Testis (tissue), 3 donors: ENCODE data around the gene STARD9. TPM values are rescaled to one million over a fixed set of nuclear protein-coding genes. Genes with fewer than 3 reads are reported as not detected.

Source experiments
- DNase-seq: peaks from one replicate; pipeline ENCODE4 v3.0.0-alpha.2; 2019
- H3K27ac ChIP-seq, 2 donors: fragments of 200-600 bp; sonication (generic); one replicate each; pipeline ENCODE4 v1.5.1; 2019
- H3K27me3 ChIP-seq: fragments of 200-600 bp; sonication (generic); one replicate; pipeline ENCODE4 v1.5.1; 2019
- H3K36me3 ChIP-seq: fragments of 200-600 bp; sonication (generic); one replicate; pipeline ENCODE4 v1.5.1; 2017; ENCODE audit warnings: low read depth; ENCODE audit errors: missing control alignments
- H3K4me1 ChIP-seq: fragments of 200-600 bp; sonication (generic); one replicate; pipeline ENCODE4 v1.5.1; 2019
- H3K4me3 ChIP-seq, 2 donors: fragments of 200-600 bp; sonication (generic); one replicate each; pipeline ENCODE4 v1.5.1; 2017 to 2019
- H3K9me3 ChIP-seq: fragments of 200-600 bp; sonication (generic); one replicate; pipeline ENCODE4 v1.5.1; 2017
- POLR2A ChIP-seq: fragments of 450-650 bp; IDR thresholded peaks from one replicate; pipeline ENCODE4 v1.6.1; 2017; ENCODE audit warnings: antibody characterized with exemption, mild to moderate bottlenecking, moderate library complexity
- WGBS, 2 donors: methylation state at CpG; one replicate each; pipeline ENCODE4 v1.1.5; 2018; 5-methylcytosine and 5-hydroxymethylcytosine counted together
- intact Hi-C: fragments of 100-400 bp; cut with DNase I; formaldehyde crosslinking; loops from one replicate; pipeline ENCODE4 v1.15.1; 2023; ENCODE audit warnings: low total_unique reads
- polyA plus RNA-seq: library from polyadenylated mRNA; stranded (reverse); fragments of 350-450 nt; fragmentation: Illumina TruSeq; extraction: RNeasy Lipid Tissue Mini Kit (QIAGEN cat#74804); gene quantifications from one replicate; pipeline ENCODE4 v1.2.3, GENCODE V29; 2014; ENCODE audit warnings: low read depth, low replicate concordance; ENCODE audit not compliant: insufficient read depth
- total RNA-seq, 2 donors: library from RNA; depleted of rRNA; stranded (reverse); fragments of >200 nt; gene quantifications; one replicate each; pipeline ENCODE4 v1.2.3, GENCODE V29; 2016
- TF ChIP-seq, protein P1 (sequence below), 3 experiments: fragments of 450-650 bp in 2 of 3; fragments of 200-600 bp in 1 of 3; sonication (generic) in 1 of 3; IDR thresholded peaks; one replicate each; pipeline ENCODE4 v1.5.1; 2016 to 2019; ENCODE audit warnings: antibody characterized with exemption in 3 of 3, mild to moderate bottlenecking in 2 of 3, moderate library complexity in 1 of 3

The STARD9 gene
- total and polyA plus RNA-seq, 3 donors from 2014 or later = 41.1 to 137 (median 132) TPM

DNA sequence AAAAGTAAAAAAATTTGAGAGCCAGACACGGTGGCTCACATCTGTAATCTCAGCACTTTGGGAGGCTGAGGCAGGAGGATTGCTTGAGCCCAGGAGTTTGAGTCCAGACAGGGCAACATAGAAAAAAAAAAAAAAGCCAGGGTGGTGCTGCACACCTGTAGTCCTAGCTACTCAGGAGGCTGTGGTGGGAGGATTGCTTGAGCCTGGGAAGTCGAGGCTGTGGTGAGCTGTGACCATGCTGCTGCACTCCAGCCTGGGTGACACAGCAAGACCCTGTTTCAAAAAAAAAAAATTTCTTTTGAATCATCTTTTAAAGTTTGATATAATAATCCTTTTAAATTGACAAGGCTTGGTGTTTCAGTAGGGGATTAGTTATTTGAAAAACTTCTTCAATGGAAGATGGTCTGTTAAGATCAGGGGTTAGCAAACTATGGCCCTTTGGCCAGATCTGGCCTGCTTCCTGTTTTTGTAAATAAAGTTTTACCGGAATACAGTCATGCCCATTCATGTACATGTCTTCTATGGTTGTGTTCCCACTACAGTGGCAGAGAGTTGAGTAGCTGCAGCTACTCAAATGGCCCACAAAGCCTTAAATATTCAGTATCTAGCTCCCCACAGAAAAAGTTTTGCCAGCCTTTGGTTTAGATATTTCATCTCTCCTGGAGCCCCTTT lies 132.6 kb downstream of the STARD9 start:
- H3K9me3 ChIP-seq = no peaks in the 10 kb centered on the region
- no peak for TF ChIP-seq POLR2A
- no peaks in the 10 kb centered on the region for H3K27me3 ChIP-seq
- no peak for DNase-seq
- H3K36me3 ChIP-seq = no peaks in the 10 kb centered on the region
- H3K4me1 ChIP-seq = no peaks in the 10 kb centered on the region
- no peak overlapping the region for H3K27ac ChIP-seq
- 89 to 93% methylated on average over 3 of the region's 3 CpGs for WGBS, 2 donors
- intact Hi-C loops = no loop called here
- no peak overlapping the region for H3K4me3 ChIP-seq

DNA sequence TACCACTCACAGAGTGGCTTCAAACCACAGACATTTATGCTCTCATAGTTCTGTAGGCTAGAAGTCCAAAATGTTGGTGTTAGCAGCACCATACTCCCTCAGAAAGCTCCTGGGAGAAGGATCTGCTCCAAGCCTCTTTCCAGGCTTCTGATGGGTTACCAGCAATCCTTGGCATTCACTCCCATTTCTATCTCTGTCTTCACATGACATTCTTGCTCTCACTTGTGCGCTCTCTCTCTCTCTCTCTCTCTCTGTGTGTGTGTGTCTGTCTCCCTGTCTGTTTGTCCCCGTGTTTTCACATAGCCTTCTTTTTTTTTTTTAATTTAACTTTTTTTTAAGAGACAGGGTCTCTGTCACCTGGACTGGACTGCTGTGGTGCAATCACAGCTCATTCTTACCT lies 135.3 kb downstream of the STARD9 start:
- H3K27me3 ChIP-seq = no peaks in the 10 kb centered on the region
- H3K9me3 ChIP-seq = no peaks in the 10 kb centered on the region
- no peaks in the 10 kb centered on the region for H3K36me3 ChIP-seq
- no peak for TF ChIP-seq POLR2A
- TF ChIP-seq, protein P1, sequence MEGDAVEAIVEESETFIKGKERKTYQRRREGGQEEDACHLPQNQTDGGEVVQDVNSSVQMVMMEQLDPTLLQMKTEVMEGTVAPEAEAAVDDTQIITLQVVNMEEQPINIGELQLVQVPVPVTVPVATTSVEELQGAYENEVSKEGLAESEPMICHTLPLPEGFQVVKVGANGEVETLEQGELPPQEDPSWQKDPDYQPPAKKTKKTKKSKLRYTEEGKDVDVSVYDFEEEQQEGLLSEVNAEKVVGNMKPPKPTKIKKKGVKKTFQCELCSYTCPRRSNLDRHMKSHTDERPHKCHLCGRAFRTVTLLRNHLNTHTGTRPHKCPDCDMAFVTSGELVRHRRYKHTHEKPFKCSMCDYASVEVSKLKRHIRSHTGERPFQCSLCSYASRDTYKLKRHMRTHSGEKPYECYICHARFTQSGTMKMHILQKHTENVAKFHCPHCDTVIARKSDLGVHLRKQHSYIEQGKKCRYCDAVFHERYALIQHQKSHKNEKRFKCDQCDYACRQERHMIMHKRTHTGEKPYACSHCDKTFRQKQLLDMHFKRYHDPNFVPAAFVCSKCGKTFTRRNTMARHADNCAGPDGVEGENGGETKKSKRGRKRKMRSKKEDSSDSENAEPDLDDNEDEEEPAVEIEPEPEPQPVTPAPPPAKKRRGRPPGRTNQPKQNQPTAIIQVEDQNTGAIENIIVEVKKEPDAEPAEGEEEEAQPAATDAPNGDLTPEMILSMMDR (IDR thresholded peaks at IDR 0.05) = no peak
- no peak overlapping the region for H3K27ac ChIP-seq
- 80 to 82% methylated on average over 2 of the region's 2 CpGs for WGBS, 2 donors
- no peak overlapping the region for H3K4me3 ChIP-seq
- H3K4me1 ChIP-seq = no peaks in the 10 kb centered on the region
- intact Hi-C loops = no loop called here
- DNase-seq = no peak

DNA sequence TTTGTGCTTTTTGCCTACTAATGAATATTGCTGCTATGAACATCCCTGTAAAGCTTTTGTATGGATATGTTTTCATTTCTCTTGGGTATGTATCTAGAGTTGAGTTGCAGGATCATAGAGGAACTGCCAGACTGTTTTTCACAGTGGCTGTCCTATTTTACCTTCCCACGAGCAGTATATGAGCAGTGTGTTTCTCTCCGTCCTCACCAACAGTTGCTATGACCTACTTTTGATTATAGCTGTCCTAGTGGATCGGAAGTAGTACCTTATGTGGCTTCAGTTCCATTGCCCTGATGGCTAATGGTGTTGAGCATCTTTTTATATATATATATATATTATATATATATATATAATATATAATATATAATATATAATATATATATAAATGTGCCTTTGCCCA lies 136.3 kb downstream of the STARD9 start:
- no peaks in the 10 kb centered on the region for H3K36me3 ChIP-seq
- no peaks in the 10 kb centered on the region for H3K9me3 ChIP-seq
- intact Hi-C loops = no loop called here
- no peak for TF ChIP-seq POLR2A
- TF ChIP-seq, protein P1 (IDR thresholded peaks at IDR 0.05) = no peak
- 59 to 88% methylated on average over 3 of the region's 3 CpGs for WGBS, 2 donors
- H3K27me3 ChIP-seq = no peaks in the 10 kb centered on the region
- no peak for DNase-seq
- H3K27ac ChIP-seq = no peak overlapping the region
- no peaks in the 10 kb centered on the region for H3K4me1 ChIP-seq
- H3K4me3 ChIP-seq = no peak overlapping the region

DNA sequence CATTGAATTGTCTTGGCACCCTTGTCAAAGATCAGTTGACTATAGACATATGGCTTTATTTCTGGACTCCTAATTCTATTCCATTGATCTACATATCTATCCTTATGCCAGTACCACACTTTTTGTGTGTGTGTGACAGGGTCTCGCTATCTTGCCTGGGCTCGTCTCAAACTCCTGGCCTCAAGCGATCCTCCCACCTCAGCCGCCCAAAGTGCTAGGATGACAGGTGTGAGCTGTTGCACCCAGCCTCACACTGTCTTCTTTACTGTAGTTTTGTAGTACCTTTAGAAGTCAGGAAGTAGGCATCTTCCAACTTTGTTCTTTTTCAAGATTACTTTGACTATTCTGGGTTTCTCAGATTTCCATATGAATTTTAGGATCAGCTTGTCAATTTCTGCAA lies 137.2 kb downstream of the STARD9 start:
- 84 to 93% methylated on average over 4 of the region's 4 CpGs for WGBS, 2 donors

DNA sequence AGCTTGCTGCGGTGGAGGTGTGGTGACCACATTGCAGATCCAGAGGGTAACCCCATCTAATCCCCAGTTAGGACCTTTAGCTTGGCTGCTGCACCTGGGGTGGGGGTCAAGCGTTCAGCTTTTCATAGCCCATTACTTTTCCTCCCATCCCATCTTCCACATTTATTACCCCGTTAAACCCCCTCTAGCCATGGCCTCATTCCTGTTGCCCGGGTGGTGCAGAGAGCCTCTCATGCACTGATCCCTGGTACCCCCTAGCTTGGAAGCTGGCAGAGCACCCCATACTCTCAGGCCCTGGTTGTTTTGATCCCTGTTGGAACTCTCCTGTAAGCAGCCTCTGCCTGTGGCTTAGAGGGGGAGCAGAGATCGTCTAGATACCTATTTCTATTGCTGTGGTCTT lies 140.7 kb downstream of the STARD9 start:
- intact Hi-C loops = no loop called here

More for the DNA sequence above, 137.2 kb downstream of the STARD9 start:
- H3K36me3 ChIP-seq = no peaks in the 10 kb centered on the region
- no peak overlapping the region for H3K27ac ChIP-seq
- H3K4me1 ChIP-seq = no peaks in the 10 kb centered on the region
- H3K4me3 ChIP-seq = no peak overlapping the region
- H3K9me3 ChIP-seq = no peaks in the 10 kb centered on the region
- TF ChIP-seq, protein P1 (IDR thresholded peaks at IDR 0.05) = no peak
- TF ChIP-seq POLR2A = no peak
- intact Hi-C loops = no loop called here
- DNase-seq = no peak
- no peaks in the 10 kb centered on the region for H3K27me3 ChIP-seq

More for the DNA sequence above, 140.7 kb downstream of the STARD9 start:
- TF ChIP-seq, protein P1 (IDR thresholded peaks at IDR 0.05) = no peak
- TF ChIP-seq POLR2A = no peak
- Histone ChIP-seq H3K36me3 (no peaks in the 10 kb centered on the region), H3K4me1 (no peaks in the 10 kb centered on the region), H3K27me3 (no peaks in the 10 kb centered on the region), H3K27ac (no peak overlapping the region), H3K4me3 (no peak overlapping the region), H3K9me3 (no peaks in the 10 kb centered on the region)
- 88 to 97% methylated on average over 5 of the region's 5 CpGs for WGBS, 2 donors
- DNase-seq = no peak
